GM12892 (cell line): ENCODE data around the gene NT5C2. TPM values are rescaled to one million over a fixed set of nuclear protein-coding genes. Genes with fewer than 3 reads are reported as not detected.
"Not testable (repeated sequence)": the region's sequence is repeated elsewhere in the genome, so short reads cannot be mapped to it uniquely, and the experiment has no call there.

ENCODE experiments used
- DNase-seq: peaks from one replicate; pipeline ENCODE4 v3.0.0; 2011; ENCODE audit not compliant: insufficient read length
- FAIRE-seq: peaks from 2 replicates; lab custom pipeline; 2011; peaks lifted over from hg19 to GRCh38; lab: Jason Lieb, UNC
- POLR2A ChIP-seq: IDR thresholded peaks from 2 replicates; pipeline ENCODE4 v1.6.1; 2011; ENCODE audit warnings: low read depth, low read length, control low read depth
- POLR2AphosphoS5 ChIP-seq: IDR thresholded peaks from 2 replicates; pipeline ENCODE4 v1.6.1; 2011; ENCODE audit warnings: low read depth, low read length, control low read depth
- TAF1 ChIP-seq: IDR thresholded peaks from 2 replicates; pipeline ENCODE4 v1.6.1; 2011; ENCODE audit warnings: low read depth, mild to moderate bottlenecking, control low read depth, low read length, borderline replicate concordance
- polyA plus RNA-seq: library from polyadenylated mRNA; unstranded; fragments of >200 nt; gene quantifications from one replicate; pipeline ENCODE4 v1.2.1, GENCODE V29; 2012; ENCODE audit warnings: missing spikeins, inconsistent platforms; ENCODE audit not compliant: missing spikeins

The NT5C2 gene
- polyA plus RNA-seq: 31.0 TPM

- DNase-seq (peak; percentile 68), FAIRE-seq (peak; percentile 87)
- TF ChIP-seq TAF1: no peak
- no peak for TF ChIP-seq POLR2A
- TF ChIP-seq POLR2AphosphoS5: no peak
Measured at GRCh38 chr10:103193107-103193819, at the start of gene NT5C2. NT5C2 (minus strand) TSS chr10:103193272; CDS start chr10:103174958, 18,314 bp downstream.

- TF ChIP-seq POLR2AphosphoS5: no peak
- no peak for TF ChIP-seq POLR2A
- TF ChIP-seq TAF1: no peak
- DNase-seq (no peak), FAIRE-seq (no peak)
Measured at GRCh38 chr10:103241262-103242011, 48.4 kb upstream of the NT5C2 start.

- TF ChIP-seq TAF1 (no peak), POLR2AphosphoS5 (no peak), POLR2A (no peak)
- DNase-seq (no peak), FAIRE-seq (no peak)
Measured at GRCh38 chr10:103238506-103239252, 45.6 kb upstream of the NT5C2 start.

GRCh38 chr10:103235775-103236174 lies 42.7 kb upstream of the NT5C2 start:
- FAIRE-seq: no peak
- TF ChIP-seq TAF1: no peak
- no peak for TF ChIP-seq POLR2AphosphoS5
- no peak for TF ChIP-seq POLR2A
- DNase-seq: no peak

- DNase-seq (no peak), FAIRE-seq (no peak)
- TF ChIP-seq POLR2A: no peak
Measured at GRCh38 chr10:103232772-103233488, 39.9 kb upstream of the NT5C2 start.

- TF ChIP-seq POLR2AphosphoS5: no peak
- no peak for TF ChIP-seq TAF1
- no peak for TF ChIP-seq POLR2A
- FAIRE-seq (no peak), DNase-seq (no peak)
Measured at GRCh38 chr10:103232131-103232673, 39.1 kb upstream of the NT5C2 start.

- TF ChIP-seq POLR2AphosphoS5 (no peak), TAF1 (no peak), POLR2A (no peak)
- no peak for FAIRE-seq
- no peak for DNase-seq
Measured at GRCh38 chr10:103231047-103231551, 38.0 kb upstream of the NT5C2 start.

- TF ChIP-seq TAF1 (no peak), POLR2AphosphoS5 (no peak)
- DNase-seq (no peak), FAIRE-seq (no peak)
Measured at GRCh38 chr10:103227416-103227815, 34.3 kb upstream of the NT5C2 start.

- DNase-seq (no peak), FAIRE-seq (no peak)
- TF ChIP-seq POLR2AphosphoS5 (no peak), TAF1 (no peak), POLR2A (no peak)
Measured at GRCh38 chr10:103225939-103226338, 32.9 kb upstream of the NT5C2 start.

- FAIRE-seq, DNase-seq: not testable (repeated sequence)
Measured at GRCh38 chr10:103224721-103225120, 31.6 kb upstream of the NT5C2 start.

- FAIRE-seq: no peak
- no peak for DNase-seq
- TF ChIP-seq POLR2AphosphoS5 (no peak), POLR2A (no peak), TAF1 (no peak)
Measured at GRCh38 chr10:103224133-103224532, 31.1 kb upstream of the NT5C2 start.

GRCh38 chr10:103216362-103216761 lies 23.3 kb upstream of the NT5C2 start:
- DNase-seq, FAIRE-seq: not testable (repeated sequence)
